NCI-H2196 treated with DMSO at 0.1 percent for 48 hours (cell line): ENCODE data around the gene ARMC6.
"Not testable (repeated sequence)": the region's sequence is repeated elsewhere in the genome, so short reads cannot be mapped to it uniquely, and the experiment has no call there.

ENCODE experiments used
- DNase-seq: peaks from one replicate; lab custom pipeline; 2025; ENCODE audit not compliant: unreplicated experiment; lab: John Stamatoyannopoulos, UW

ARMC6 gene

GRCh38 chr19:19022380-19022961 is 10.9 kb upstream of the ARMC6 start:
- no peak for DNase-seq

- DNase-seq, result not testable (repeated sequence)
Observed at GRCh38 chr19:19023376-19023775, 10.0 kb upstream of the ARMC6 start.

GRCh38 chr19:19025861-19026260 is 7.5 kb upstream of the ARMC6 start:
- DNase-seq, result no peak

GRCh38 chr19:19026299-19026971 is 7.0 kb upstream of the ARMC6 start:
- peak; percentile 6 for DNase-seq

- no peak for DNase-seq
Observed at GRCh38 chr19:19027228-19027627, 6.2 kb upstream of the ARMC6 start.

GRCh38 chr19:19028526-19028925 is 4.9 kb upstream of the ARMC6 start:
- no peak for DNase-seq

GRCh38 chr19:19031891-19032290 is 1.5 kb upstream of the ARMC6 start:
- no peak for DNase-seq

GRCh38 chr19:19032420-19033175 is 805 bp upstream of the ARMC6 start:
- DNase-seq, result peak; percentile 19

- DNase-seq, result no peak
Observed at GRCh38 chr19:19033176-19033425, 302 bp upstream of the ARMC6 start.

- DNase-seq, result peak; percentile 69
Observed at GRCh38 chr19:19034204-19034624, 811 bp downstream of the ARMC6 start.

- DNase-seq, result no peak
Observed at GRCh38 chr19:19039901-19040300, 6.5 kb downstream of the ARMC6 start.

GRCh38 chr19:19040417-19040816 is 7.0 kb downstream of the ARMC6 start:
- DNase-seq, result no peak

- no peak for DNase-seq
Observed at GRCh38 chr19:19042732-19043280, 9.4 kb downstream of the ARMC6 start.

GRCh38 chr19:19043481-19043880 is 10.1 kb downstream of the ARMC6 start:
- DNase-seq, result no peak

- DNase-seq, result no peak
Observed at GRCh38 chr19:19043881-19044280, 10.5 kb downstream of the ARMC6 start.

GRCh38 chr19:19049406-19049805 is 16.0 kb downstream of the ARMC6 start:
- no peak for DNase-seq

GRCh38 chr19:19050104-19050503 is 16.7 kb downstream of the ARMC6 start:
- no peak for DNase-seq

- DNase-seq, result no peak
Observed at GRCh38 chr19:19050731-19051130, 17.3 kb downstream of the ARMC6 start.

- DNase-seq, result no peak
Observed at GRCh38 chr19:19051478-19052213, 18.2 kb downstream of the ARMC6 start.

- DNase-seq, result no peak
Observed at GRCh38 chr19:19052921-19053320, 19.5 kb downstream of the ARMC6 start.

GRCh38 chr19:19053508-19054314 is 20.3 kb downstream of the ARMC6 start:
- peak; percentile 19 for DNase-seq
